ENCODE results near the gene JAG1.

The JAG1 gene

GRCh38 chr20:10666221-10667076 is 7.3 kb downstream of the JAG1 start:
- no peak for DNase-seq

GRCh38 chr20:10665791-10666190 is 8.0 kb downstream of the JAG1 start:
- DNase-seq: no peak

GRCh38 chr20:10665027-10665561 is 8.7 kb downstream of the JAG1 start:
- DNase-seq: no peak

GRCh38 chr20:10663756-10664155 is 10.0 kb downstream of the JAG1 start:
- DNase-seq: no peak

- no peak for DNase-seq
Measured at GRCh38 chr20:10662661-10663458, 10.9 kb downstream of the JAG1 start.

DNA sequence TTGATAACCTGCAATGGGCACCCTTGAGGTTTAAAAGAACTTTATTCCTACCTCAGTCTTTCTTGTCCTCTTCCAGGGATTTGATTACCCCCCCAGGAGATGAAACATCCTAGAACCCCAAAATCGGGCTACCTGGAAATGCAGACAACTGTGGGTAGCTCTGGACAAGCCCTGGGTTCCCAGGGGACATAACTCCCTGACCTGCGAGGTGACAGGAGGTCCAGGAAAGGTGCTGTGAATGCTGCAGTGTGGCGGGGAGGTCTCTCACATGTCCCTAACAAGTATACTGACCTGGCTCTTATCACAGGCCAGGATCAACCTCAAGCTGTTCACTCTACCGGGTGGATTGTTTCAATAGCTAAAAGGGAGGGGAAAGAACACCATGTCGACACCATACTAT is 11.6 kb downstream of the JAG1 start:
- no peak for DNase-seq

- DNase-seq: no peak
Measured at GRCh38 chr20:10661261-10661660, 12.5 kb downstream of the JAG1 start.

GRCh38 chr20:10660661-10661060 is 13.1 kb downstream of the JAG1 start:
- no peak for DNase-seq

DNA sequence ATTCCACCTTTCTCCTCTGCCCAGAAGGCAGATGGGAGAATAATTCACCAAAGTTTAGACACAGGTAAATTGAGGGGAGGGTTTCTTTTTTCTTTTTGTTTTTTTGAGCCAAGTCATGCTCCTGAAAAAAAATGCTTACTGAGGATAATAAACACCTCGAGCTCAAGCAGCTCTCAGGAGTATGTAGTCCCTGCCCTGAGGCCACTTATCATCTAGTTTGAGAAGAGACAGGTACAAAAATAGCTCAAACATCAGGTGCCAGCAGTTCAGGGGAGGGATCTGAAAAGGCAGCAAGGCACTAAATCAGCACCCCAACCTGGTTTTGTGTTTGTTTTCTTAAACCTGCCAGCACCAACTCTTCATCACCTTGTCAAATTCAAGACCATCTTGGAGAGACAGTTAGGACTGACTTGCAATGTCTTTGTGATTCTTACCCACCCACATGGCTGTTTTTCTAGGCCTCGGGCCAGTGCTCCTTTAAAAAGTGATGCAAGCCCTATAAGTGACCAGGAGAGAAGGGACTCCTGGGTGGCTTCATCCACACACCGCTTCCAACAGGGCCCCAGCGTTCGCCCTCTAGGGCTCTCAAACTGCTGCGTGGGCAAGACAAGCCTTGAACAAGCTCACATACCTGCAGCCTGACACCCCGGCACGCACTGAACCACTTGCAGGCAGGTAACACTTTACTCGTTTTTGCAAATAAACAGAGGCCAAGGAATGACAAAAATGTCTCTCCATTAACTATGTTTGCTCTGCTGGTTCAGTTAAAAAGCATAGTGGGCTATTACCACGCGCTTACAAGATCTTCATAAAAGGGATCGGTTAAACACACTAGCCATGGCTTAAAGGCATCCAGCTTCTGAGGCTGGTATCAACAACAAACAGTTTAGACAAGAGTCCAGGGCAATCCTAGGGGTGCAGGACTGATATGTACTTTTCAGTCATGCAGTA is 13.9 kb downstream of the JAG1 start:
- no peak for DNase-seq

DNA sequence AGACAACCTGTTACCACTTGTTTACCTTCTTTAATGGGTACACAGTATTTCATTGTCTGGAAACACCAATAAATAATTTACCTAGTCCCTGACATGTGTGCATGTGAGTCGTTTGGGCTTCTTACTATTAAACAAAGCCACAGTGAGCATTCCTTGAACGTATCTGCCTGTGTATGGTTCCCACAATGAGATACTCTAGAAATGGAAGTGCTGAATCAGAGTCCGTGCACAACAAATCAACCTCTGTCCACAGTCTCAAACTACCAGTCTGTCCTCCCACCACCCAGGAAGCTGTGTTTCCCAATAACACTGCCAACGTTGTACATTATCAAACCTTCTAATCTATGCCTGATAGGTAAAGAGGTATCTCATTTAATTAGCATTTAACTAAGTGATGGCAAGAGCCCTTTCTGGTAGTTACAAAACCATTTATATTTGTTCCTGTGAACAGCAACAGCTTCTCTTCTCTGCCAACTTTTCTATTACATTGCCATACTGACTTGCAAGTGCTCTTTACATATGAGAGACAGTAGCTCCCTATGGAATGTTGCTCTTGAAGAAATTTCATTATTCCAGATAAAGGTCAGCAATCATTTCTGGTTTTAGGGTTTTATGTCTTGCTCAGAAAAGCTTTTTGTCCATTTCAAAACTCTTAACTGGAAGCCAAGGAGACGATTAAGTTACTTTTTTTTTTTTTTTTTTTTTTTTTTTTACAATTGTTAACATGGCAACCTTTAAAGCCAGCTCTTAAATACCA is 14.7 kb downstream of the JAG1 start:
- no peak for DNase-seq

GRCh38 chr20:10658051-10658823 is 15.6 kb downstream of the JAG1 start:
- no peak for DNase-seq

GRCh38 chr20:10657453-10657852 is 16.3 kb downstream of the JAG1 start:
- no peak for DNase-seq

- DNase-seq: no peak
Measured at GRCh38 chr20:10655720-10656669, 17.8 kb downstream of the JAG1 start.

DNA sequence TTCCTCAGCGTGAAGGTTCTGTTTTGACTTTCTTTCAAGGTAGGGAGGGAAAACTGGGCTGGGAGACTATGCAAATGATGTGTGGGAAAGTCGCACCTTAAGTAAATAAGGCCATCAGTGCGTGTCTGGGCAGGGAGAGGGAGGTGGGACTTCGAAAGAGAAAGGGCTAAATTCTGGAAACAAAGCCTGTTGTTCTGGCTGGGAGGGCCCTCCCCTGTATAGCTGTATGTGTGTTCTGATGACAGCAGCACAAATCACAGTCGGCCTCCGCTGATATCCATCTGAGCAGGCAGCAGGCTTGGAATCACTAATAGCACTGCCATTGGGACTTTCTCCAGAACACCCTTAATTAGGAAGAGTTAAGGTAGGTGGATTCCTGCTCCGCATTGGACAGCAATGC is 19.2 kb downstream of the JAG1 start:
- DNase-seq: no peak

- DNase-seq: no peak
Measured at GRCh38 chr20:10654250-10654610, 19.6 kb downstream of the JAG1 start.

DNA sequence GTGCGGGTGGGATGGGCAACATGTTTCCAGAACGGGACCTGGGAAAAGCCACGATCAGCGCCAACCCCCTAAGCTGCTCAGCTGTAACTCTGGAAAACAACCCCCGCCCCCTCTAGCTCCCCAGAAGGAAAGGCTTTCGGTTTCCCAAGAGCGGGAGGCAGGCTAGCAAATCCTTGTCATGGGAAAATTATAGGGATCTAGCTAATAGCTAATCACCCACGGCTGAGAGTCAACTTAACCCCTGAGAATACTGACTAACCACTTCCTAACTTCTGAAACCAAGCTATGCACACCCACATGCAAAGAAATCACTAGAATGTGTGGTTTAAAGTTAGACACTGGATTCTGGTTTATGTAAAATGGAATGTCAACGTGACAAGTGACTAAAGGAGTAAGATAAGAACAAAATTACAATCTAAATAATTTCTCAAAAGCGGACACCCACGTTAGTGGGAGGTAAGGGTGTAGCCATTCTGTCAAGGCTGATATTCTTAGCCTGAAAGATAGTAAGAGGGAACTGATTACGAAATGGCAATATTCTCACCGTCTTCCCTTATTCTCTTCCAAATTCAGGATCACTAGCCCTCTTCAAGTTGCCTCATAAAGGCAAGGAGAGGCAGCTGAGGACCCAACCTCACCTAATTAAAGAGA is 20.1 kb downstream of the JAG1 start:
- no peak for DNase-seq

GRCh38 chr20:10652660-10653261 is 21.0 kb downstream of the JAG1 start:
- DNase-seq: no peak

DNA sequence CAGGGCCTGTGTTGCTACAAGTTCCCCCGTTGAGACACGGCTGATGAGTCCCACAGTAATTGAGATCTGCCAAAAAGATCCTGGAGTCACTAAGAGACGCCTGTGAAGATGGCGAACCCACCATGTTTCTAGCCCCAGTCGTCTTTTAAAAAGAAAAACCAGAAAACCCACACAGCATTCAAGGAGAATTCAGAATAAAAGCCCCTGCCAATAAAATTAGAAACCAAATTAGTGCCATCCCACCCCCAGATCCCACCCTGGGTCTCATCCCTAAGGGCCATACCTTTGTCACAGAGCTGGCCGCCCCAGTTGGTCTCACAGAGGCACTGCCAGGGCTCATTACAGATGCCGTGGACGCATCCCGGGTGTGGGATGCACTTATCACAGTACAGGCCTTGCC is 21.6 kb downstream of the JAG1 start:
- no peak for DNase-seq
